Skeletal muscle satellite cell (primary cell): ENCODE results near the gene CDK14.

Source experiments
- H3K27me3 ChIP-seq: 2 replicates; pipeline ENCODE4 v1.7.0; 2013; ENCODE audit warnings: low read length; ENCODE audit not compliant: control insufficient read depth, insufficient read depth
- H3K36me3 ChIP-seq: 2 replicates; pipeline ENCODE4 v1.7.0; 2013; ENCODE audit warnings: mild to moderate bottlenecking, control low read depth, low read length; ENCODE audit not compliant: insufficient read depth
- H3K4me1 ChIP-seq: 2 replicates; pipeline ENCODE4 v1.7.0; 2013; ENCODE audit warnings: low read length; ENCODE audit not compliant: control insufficient read depth, insufficient read depth
- H3K4me2 ChIP-seq: 2 replicates; pipeline ENCODE4 v1.7.0; 2013; ENCODE audit warnings: mild to moderate bottlenecking, low read length
- H3K4me3 ChIP-seq: 2 replicates; pipeline ENCODE4 v1.7.0; 2013; ENCODE audit warnings: low read length
- H3K9ac ChIP-seq: 2 replicates; pipeline ENCODE4 v1.7.0; 2013; ENCODE audit warnings: mild to moderate bottlenecking, low read depth, low read length, moderate library complexity
- H3K9me3 ChIP-seq: replicated peaks from 2 replicates; pipeline ENCODE4 v1.7.0; 2013; ENCODE audit warnings: mild to moderate bottlenecking, control low read depth, low read length

CDK14 gene

GRCh38 chr7:91082852-91083495 is 486.9 kb downstream of the CDK14 start:
- Histone ChIP-seq H3K4me2 (peak overlapping the region; percentile 37), H3K4me3 (no peak overlapping the region), H3K4me1 (peaks cover 45% of the 10 kb centered on the region), H3K27me3 (no peaks in the 10 kb centered on the region), H3K9me3 (no peaks in the 10 kb centered on the region), H3K9ac (peak overlapping the region; percentile 48), H3K36me3 (no peaks in the 10 kb centered on the region)

- no peak overlapping the region for H3K9ac ChIP-seq
- H3K27me3 ChIP-seq, result no peaks in the 10 kb centered on the region
- peaks cover 41% of the 10 kb centered on the region for H3K4me1 ChIP-seq
- no peaks in the 10 kb centered on the region for H3K36me3 ChIP-seq
- H3K4me3 ChIP-seq, result no peak overlapping the region
- H3K9me3 ChIP-seq, result no peaks in the 10 kb centered on the region
- H3K4me2 ChIP-seq, result no peak overlapping the region
These were observed 487.9 kb downstream of the CDK14 start for GRCh38 chr7:91083855-91084644.

GRCh38 chr7:91085175-91085574 is 489.1 kb downstream of the CDK14 start:
- Histone ChIP-seq H3K4me2 (no peak overlapping the region), H3K4me3 (no peak overlapping the region), H3K27me3 (no peaks in the 10 kb centered on the region), H3K4me1 (peaks cover 30% of the 10 kb centered on the region), H3K9ac (no peak overlapping the region), H3K36me3 (no peaks in the 10 kb centered on the region), H3K9me3 (no peaks in the 10 kb centered on the region)

GRCh38 chr7:91086200-91086599 is 490.1 kb downstream of the CDK14 start:
- no peaks in the 10 kb centered on the region for H3K27me3 ChIP-seq
- H3K4me1 ChIP-seq, result peaks cover 29% of the 10 kb centered on the region
- H3K36me3 ChIP-seq, result no peaks in the 10 kb centered on the region
- H3K9me3 ChIP-seq, result no peaks in the 10 kb centered on the region
- no peak overlapping the region for H3K4me3 ChIP-seq
- no peak overlapping the region for H3K9ac ChIP-seq
- no peak overlapping the region for H3K4me2 ChIP-seq

GRCh38 chr7:91088156-91088555 is 492.0 kb downstream of the CDK14 start:
- Histone ChIP-seq H3K36me3 (no peaks in the 10 kb centered on the region), H3K9me3 (no peaks in the 10 kb centered on the region), H3K4me2 (no peak overlapping the region), H3K4me1 (peaks cover 11% of the 10 kb centered on the region), H3K4me3 (no peak overlapping the region), H3K27me3 (no peaks in the 10 kb centered on the region), H3K9ac (no peak overlapping the region)

- Histone ChIP-seq H3K4me2 (no peak overlapping the region), H3K27me3 (no peaks in the 10 kb centered on the region), H3K4me1 (peaks cover 6% of the 10 kb centered on the region), H3K9ac (no peak overlapping the region), H3K36me3 (no peaks in the 10 kb centered on the region), H3K9me3 (no peaks in the 10 kb centered on the region), H3K4me3 (no peak overlapping the region)
These were observed 492.6 kb downstream of the CDK14 start for GRCh38 chr7:91088691-91089090.

GRCh38 chr7:91089382-91089963 is 493.4 kb downstream of the CDK14 start:
- H3K27me3 ChIP-seq, result no peaks in the 10 kb centered on the region
- no peaks in the 10 kb centered on the region for H3K4me1 ChIP-seq
- peak overlapping the region; percentile 41 for H3K9ac ChIP-seq
- peak overlapping the region; percentile 80 for H3K4me2 ChIP-seq
- no peaks in the 10 kb centered on the region for H3K36me3 ChIP-seq
- H3K4me3 ChIP-seq, result peak overlapping the region; percentile 44
- no peaks in the 10 kb centered on the region for H3K9me3 ChIP-seq

- Histone ChIP-seq H3K27me3 (no peaks in the 10 kb centered on the region), H3K4me3 (no peak overlapping the region), H3K9me3 (no peaks in the 10 kb centered on the region), H3K4me2 (no peak overlapping the region), H3K9ac (no peak overlapping the region), H3K4me1 (no peaks in the 10 kb centered on the region), H3K36me3 (no peaks in the 10 kb centered on the region)
These were observed 494.6 kb downstream of the CDK14 start for GRCh38 chr7:91090684-91091083.

GRCh38 chr7:91091631-91092030 is 495.5 kb downstream of the CDK14 start:
- H3K4me2 ChIP-seq, result no peak overlapping the region
- no peaks in the 10 kb centered on the region for H3K4me1 ChIP-seq
- no peak overlapping the region for H3K4me3 ChIP-seq
- H3K9me3 ChIP-seq, result no peaks in the 10 kb centered on the region
- H3K27me3 ChIP-seq, result no peaks in the 10 kb centered on the region
- no peak overlapping the region for H3K9ac ChIP-seq
- H3K36me3 ChIP-seq, result no peaks in the 10 kb centered on the region

- H3K36me3 ChIP-seq, result no peaks in the 10 kb centered on the region
- H3K4me1 ChIP-seq, result peaks cover 2% of the 10 kb centered on the region
- no peak overlapping the region for H3K9ac ChIP-seq
- H3K9me3 ChIP-seq, result no peaks in the 10 kb centered on the region
- H3K4me3 ChIP-seq, result no peak overlapping the region
- no peak overlapping the region for H3K4me2 ChIP-seq
- no peaks in the 10 kb centered on the region for H3K27me3 ChIP-seq
These were observed 497.1 kb downstream of the CDK14 start for GRCh38 chr7:91093181-91093580.

GRCh38 chr7:91098566-91098965 is 502.4 kb downstream of the CDK14 start:
- H3K4me1 ChIP-seq, result peaks cover 11% of the 10 kb centered on the region
- H3K9ac ChIP-seq, result no peak overlapping the region
- H3K27me3 ChIP-seq, result no peaks in the 10 kb centered on the region
- no peaks in the 10 kb centered on the region for H3K9me3 ChIP-seq
- no peak overlapping the region for H3K4me2 ChIP-seq
- H3K4me3 ChIP-seq, result no peak overlapping the region
- H3K36me3 ChIP-seq, result no peaks in the 10 kb centered on the region
